LNCAP (cell line): ENCODE results near the gene WWOX.

Experiments
- CTCF ChIP-seq: fragments of 450-650 bp; IDR thresholded peaks from 2 replicates; pipeline ENCODE4 v1.5.1; 2017; ENCODE audit warnings: mild to moderate bottlenecking

Gene WWOX

GRCh38 chr16:78900044-78900811 is 800.8 kb downstream of the WWOX start:
- TF ChIP-seq CTCF = no peak

- no peak for TF ChIP-seq CTCF
These were observed 801.5 kb downstream of the WWOX start for GRCh38 chr16:78900966-78901365.

GRCh38 chr16:78902321-78902720 is 802.9 kb downstream of the WWOX start:
- TF ChIP-seq CTCF = no peak

- TF ChIP-seq CTCF = no peak
These were observed 803.8 kb downstream of the WWOX start for GRCh38 chr16:78903237-78903636.

DNA sequence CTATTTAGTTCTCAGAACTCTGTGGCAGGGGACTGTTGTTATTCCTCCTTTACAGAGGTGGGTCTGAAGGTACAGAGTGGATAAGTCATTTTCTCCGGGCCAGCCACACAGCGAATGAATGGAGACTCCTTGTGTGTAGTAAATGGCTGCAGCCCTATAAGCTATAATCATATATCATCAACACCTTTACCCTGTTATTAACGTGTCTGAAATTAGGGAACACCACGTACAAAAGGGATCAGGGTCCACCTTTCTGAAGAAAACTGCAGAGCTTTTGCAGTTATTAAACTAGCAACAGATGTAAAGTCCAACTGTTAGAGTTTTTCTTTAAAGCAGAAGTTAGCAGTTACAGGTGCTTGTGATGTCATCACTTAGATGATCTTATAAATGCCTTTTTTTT is 804.4 kb downstream of the WWOX start:
- no peak for TF ChIP-seq CTCF

DNA sequence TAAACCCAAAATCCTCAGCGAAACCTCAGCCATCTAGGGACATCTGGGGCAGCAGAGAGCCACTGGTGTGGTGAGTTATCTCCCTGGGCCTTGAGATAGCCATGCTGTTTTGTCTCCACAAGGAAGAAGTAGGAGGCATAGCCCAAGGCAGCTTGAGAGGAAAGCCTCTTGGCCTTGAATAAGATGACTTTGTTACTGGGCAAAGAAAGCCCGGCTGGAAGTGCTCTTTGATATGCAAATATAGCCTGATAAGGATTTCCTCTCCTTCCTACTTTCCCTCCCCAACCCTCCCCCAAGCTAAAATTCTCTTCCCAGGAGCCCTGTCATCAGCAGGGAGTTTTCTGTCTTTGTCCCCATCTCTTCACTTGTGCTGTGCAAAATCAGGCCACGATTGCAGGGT is 806.7 kb downstream of the WWOX start:
- no peak for TF ChIP-seq CTCF

DNA sequence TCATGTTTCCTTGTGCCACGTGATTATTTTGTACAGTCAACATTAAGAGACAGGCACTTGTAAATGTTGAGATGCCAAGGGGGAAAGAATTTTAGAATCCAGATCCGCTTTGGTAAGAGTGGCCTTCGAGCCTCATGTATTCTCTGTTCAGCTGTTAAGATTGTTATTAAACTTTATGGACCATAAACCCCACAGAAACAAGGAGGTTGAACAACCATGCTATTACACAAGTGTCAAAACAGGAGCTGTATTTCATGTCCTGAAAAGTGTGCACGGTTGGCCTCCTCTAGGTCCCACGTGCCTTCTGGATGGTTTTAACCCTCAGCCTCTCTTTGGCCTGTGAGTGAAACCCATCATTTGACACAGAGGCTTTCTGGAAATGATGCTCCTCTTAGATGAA is 809.8 kb downstream of the WWOX start:
- TF ChIP-seq CTCF = no peak
